IPS-18c (cell line): ENCODE results near the gene PHC2.

ENCODE experiments used
- H3K4me3 ChIP-seq: 2 replicates; pipeline ENCODE4 v1.7.0; 2013; ENCODE audit warnings: low read depth, mild to moderate bottlenecking, low read length, moderate library complexity; ENCODE audit not compliant: insufficient read depth
- H3K9me3 ChIP-seq: one replicate; pipeline ENCODE4 v1.6.1; 2013; ENCODE audit warnings: mild to moderate bottlenecking, low read length, moderate library complexity; ENCODE audit not compliant: control insufficient read depth, insufficient read depth

The PHC2 gene

DNA sequence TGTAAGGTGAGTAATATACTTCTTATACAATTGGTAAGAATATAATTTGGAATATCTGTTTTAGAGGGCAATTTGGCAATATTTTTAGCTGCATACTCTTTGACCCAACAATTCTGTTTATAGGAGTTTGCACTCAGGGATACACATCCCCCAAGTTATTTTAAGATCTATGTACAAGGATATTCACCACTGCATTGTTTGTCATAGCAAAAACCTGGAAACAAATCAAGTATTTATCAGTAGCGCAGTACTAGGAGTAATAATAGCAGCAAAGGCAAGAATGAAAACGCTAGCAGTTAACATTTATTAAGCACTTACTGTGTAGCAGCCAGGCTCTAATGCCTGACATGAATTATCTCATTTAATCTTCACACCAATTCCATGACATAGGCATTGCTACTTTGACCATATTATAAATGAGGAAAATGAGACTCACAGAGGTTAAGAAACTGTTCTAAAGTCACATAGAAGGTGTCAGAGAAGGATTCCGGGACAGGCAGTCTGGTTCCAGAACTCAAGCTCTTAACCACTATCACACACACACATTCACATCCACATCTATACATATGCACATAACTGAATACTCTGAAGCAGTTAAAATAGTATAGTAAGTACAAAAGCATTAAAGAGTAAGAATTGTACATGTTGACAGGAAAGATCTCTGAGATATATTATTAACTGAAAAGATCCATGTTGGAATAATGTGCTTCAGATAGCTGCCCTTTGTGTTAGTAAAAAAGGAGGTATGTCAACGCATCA, 30.6 kb downstream of the PHC2 start:
- Histone ChIP-seq H3K9me3 (no peaks in the 10 kb centered on the region), H3K4me3 (no peak overlapping the region)

DNA sequence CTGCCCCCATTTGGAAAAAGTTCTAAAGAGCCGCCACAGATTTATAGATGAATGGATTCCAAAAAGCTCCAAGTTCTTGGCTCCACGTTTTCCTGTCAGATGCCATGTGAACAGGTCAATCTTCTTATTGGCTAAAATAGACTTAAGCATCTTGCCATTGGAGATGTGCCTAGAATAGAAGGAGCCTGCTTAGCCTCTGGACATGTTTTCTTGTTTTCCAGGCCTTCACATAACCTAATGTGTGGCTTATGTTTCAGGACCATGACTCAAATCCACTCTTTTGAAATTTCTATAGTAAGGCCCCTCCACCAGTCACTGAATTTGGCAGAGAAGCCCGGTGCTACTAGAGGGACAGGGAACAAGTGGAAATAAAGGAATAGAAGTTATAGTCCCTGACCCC, 31.5 kb downstream of the PHC2 start:
- Histone ChIP-seq H3K9me3 (no peaks in the 10 kb centered on the region), H3K4me3 (no peak overlapping the region)

DNA sequence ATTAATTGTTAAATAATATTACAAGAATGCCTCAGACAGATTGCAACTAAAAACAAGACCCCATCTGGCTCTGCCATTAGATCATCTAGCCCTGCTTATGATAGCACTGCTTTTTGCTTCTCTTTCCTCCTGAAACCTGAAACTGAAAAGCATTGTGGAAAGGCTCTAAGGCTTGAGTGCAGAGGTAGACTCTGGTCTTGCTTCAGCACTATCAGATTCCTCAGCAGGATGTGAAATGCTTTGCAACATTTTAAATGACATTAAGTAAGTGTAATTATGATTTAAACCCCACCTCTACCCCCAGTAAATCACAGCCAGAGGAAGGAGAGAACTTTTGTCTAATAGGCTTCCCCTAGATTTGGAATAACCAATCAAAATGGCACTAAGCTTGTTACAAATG, 32.9 kb downstream of the PHC2 start:
- Histone ChIP-seq H3K4me3 (no peak overlapping the region), H3K9me3 (no peaks in the 10 kb centered on the region)

DNA sequence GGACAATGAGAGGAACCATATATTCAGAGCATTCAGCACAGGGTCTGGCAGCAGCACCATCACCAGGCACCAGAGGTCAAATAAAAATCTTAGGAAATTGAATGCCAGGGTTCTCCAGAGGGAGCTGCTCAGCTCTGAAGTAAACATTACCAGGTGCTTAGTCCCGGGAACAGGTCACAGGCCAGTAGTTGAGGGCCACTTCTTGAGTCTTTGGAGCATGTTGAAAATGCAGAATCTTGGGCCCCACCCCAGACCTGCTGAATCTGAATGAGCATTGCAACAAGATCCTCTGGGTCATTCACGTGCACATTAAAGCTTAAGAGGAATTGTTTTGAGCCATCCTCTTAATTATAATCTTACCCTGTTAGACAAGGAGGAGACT, 33.8 kb downstream of the PHC2 start:
- no peaks in the 10 kb centered on the region for H3K9me3 ChIP-seq
- H3K4me3 ChIP-seq = no peak overlapping the region

DNA sequence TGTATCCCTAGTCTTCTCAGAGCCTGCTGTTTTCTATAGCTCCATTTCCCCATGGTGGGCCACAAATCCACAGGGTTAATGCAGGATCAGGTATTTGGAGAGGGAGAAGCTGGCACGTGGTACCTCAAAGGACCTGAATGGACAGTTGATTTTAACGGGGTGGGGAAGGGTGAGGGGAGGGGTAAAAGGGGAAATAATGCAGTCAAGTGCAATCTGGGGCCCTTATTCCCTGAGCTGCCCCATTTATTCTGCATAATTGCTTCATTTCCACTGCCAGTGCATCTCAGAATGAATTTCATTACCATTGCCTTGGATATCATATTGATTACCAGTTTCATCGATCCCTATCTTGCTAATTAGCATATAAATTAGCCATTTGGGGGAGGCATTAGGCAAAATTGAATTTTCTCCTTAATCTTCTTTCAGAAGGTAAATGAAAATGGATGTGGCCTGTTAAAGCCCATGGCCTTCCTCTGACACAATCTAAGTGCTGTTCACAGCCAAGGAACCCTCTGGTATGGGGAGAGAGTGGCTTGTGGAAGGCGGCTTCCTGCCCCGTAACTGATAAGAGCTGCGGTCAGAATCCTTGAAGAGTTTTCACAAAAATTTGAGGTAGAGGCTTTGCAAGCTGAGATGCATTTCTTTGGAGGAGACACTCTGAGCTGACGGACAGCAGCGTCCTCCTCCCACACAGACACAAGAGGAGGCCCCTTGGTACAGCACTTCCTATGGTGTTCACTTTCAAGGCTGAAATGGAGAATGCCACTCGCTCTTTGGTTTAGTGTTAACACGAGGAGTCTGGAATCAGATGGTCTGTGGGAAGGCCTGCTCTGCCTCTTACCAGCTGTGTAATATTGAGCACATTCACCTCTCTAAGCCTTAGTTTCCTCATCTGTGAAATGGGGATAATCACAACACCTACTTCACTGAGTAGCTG, 34.4 kb downstream of the PHC2 start:
- Histone ChIP-seq H3K4me3 (no peak overlapping the region), H3K9me3 (no peaks in the 10 kb centered on the region)

DNA sequence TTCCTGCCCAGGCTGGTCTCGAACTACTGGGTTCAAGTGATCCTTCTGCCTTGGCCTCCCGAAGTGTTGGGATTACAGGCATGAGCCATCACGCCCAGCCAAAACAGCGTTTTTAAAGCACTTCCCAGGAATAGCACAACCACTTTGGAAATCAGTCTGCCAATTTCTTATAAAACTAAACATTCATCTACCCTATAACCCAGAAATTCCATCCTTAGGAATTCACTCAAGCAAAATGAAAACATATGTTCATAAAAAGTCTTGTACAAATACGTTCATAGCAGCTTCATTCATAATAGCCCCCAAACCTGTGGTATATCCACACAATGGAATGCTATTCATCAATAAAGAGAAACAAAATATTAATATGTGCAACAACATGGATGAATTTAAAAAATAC, 36.1 kb downstream of the PHC2 start:
- Histone ChIP-seq H3K4me3 (no peak overlapping the region), H3K9me3 (no peaks in the 10 kb centered on the region)

DNA sequence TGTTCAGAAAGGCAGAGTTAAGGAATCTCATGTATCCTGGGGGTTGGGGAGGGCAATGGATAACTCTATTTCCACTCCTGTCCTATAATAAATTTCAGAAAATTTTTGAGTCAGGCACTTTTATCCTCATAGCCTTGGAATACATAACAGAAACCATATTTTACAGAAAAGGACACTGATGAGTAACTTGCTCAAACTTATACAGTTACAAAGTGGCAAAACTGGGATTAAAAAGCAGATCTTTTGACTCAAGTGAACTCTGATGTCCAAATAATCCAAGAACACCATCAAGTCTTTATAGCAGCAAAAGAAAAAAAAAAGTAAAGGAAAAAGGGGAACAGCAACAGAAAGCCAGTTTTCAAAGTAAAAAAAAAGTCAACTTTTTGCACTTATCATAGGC, 36.9 kb downstream of the PHC2 start:
- no peak overlapping the region for H3K4me3 ChIP-seq
- H3K9me3 ChIP-seq = no peaks in the 10 kb centered on the region

DNA sequence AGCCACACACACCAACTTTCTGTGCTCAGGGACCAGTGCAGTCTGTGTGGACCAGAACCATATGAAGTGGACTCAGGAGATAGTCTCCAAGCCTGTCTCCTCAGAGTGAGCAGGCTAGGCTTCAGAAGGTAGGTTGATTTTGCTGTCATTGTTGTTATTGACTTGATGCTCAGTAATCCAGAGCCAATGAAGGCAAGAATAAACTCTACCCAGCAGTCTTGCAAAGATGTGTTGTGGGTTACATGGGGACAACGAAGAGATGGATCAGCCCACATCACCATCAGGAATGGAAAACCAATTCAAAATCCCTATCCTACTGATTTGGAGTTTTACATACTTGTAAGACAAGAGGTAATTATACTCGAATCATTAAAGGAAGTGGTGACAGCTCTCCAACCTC, 37.4 kb downstream of the PHC2 start:
- Histone ChIP-seq H3K9me3 (no peaks in the 10 kb centered on the region), H3K4me3 (no peak overlapping the region)

DNA sequence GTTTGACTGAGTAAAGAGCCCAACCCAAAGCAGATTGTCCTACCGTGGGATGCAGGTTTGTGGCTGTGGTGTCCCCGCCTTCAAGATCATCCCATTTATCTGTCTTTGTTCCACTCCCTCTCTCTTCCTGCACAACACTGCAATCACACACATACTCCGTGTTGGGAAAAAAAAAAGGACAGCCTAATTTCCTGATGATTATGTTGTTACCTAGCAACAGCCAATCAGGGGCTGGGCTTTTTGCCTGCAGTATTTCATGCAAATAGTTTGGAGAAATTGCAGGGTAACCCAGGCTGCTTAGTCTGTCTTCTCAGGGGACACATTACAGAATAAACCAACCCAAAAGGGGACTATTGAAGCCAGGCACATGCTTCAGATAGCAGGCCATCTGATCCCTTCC, 38.3 kb downstream of the PHC2 start:
- no peaks in the 10 kb centered on the region for H3K9me3 ChIP-seq
- H3K4me3 ChIP-seq = no peak overlapping the region

DNA sequence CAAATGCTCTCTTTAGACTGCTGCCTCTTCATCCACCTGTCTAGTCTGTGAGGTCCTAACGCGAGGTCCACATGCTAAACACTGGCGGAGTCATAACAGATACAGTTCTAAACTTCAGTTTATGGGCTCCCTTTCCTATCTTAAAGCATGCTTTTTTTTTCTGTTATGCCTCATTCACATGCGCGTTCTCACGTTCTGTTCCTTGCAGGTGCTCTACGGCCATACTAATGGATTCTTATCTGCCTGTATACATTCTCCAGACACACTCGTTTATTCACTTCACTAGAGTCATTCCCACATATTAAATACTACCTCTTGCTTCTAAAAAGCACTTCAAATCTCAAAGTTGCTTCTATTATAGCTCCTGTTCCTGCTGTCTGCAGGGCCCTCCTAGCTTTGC, 38.7 kb downstream of the PHC2 start:
- Histone ChIP-seq H3K4me3 (no peak overlapping the region), H3K9me3 (no peaks in the 10 kb centered on the region)

DNA sequence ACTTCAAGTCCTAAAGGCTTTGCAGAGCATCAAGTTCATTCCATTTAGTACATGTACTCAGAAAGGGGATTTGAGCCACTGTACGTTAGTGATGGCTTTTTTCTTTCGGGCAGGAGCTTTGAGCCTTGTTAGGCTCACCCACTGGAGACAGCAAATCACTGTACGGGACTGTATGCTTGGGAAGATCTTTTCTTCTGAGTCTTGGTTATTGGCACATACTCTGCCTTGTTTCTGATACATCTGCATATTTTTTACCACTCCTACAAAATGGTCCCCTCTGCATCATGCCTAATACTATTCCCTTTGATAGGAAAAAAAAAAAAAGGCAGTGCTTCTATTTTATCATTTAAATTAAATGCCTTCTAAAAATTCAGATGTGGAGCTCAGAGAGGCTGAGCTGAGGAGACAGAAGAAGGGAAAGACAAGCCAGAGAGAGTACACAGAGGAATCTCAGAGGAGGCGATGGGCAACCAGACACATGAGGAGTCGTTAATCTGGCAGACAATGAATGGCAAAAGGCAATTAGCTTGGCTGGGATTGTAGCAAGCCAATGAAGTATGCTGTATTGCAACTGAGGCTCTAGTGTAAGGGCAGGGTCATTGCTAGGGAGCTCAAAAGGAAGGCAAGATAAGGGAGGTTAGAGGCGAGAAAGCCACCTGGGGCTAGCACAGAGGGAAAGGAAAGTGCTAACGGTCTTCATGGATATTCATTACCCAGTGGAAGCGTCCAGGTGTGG, 39.4 kb downstream of the PHC2 start:
- H3K4me3 ChIP-seq = no peak overlapping the region

DNA sequence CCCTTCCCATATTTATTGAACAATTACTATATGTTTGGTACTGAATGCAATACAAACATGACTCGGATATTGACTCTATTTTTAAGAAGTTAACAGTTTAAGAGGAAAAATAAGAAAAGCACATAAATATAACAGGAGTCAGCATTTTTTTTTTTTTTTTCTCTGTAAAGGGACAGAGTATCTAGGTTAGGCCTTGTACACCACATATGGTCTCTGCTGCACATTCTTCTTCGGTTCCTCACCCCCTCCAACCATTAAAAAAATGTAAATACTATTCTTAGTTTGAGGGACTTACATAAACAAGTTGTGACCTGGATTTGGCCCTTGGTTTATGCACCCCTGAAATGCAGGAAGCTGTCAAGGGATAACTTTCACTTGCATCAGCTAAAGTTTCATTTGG, 40.4 kb downstream of the PHC2 start:
- Histone ChIP-seq H3K4me3 (no peak overlapping the region), H3K9me3 (no peaks in the 10 kb centered on the region)

More for the DNA sequence above, 39.4 kb downstream of the PHC2 start:
- no peaks in the 10 kb centered on the region for H3K9me3 ChIP-seq

DNA sequence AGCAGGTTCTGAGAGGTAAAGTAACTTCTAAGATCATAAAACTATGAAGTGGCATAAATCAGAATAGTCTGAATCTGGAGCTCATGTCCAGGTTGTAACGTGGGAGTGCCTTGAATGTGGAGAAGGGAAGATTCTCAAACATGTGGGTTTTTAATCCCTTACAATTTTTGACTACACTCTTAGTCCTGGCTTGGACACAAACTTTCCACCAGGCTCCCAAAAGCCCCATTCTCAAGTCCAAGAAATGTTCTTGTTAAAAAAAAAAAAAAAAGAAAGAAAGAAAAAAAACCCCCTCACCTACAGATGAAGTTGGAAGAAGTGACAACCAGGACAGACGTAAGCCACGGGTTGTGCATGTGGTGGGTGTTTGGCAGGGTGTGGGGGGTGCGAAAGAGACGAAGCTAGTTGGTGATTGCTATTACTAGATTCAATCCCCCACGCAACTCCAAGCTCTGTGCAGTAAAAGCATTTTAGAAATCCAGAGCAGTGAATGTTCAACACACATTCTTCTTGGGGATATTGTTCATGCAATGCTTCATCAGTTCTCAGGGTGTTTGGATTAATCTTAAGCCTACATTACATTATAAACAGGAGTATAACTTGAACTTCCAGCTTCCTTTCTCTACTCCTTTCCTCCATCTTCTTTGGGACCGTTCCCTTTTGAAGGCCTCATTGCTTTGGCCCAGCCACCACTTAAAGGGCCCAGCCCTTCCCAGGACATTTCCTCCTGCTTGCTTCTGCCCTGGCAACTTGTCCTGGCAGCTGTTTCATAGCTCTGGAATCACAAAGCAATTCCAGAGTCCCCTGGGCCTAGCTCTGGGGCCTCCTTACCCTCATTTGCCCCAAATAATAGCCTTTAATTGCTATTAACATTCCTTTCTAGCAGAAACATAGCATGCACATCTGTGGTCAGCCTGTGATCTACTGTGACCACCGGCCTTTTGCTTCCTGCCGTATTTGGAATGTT, 41.8 kb downstream of the PHC2 start:
- Histone ChIP-seq H3K4me3 (no peak overlapping the region), H3K9me3 (no peaks in the 10 kb centered on the region)

DNA sequence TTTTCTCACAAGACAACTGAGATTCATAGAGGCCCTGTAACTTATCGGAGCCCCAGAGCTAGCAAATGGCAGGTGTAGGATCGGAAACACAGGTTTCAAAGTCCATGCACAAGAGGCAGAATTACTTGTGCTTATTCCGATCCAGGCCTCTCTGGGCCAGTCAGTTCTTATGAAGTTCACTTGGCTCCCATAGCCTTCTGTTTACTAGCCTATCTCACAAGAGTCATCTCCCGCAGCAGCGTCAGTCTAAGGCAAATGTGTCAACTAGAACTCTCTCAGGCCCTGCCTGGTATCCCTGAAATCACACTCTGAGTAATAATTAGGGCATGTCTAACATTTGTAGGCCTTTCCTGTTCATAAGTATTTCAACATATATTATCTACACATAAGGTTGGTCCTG, 43.3 kb downstream of the PHC2 start:
- no peaks in the 10 kb centered on the region for H3K9me3 ChIP-seq
- no peak overlapping the region for H3K4me3 ChIP-seq

DNA sequence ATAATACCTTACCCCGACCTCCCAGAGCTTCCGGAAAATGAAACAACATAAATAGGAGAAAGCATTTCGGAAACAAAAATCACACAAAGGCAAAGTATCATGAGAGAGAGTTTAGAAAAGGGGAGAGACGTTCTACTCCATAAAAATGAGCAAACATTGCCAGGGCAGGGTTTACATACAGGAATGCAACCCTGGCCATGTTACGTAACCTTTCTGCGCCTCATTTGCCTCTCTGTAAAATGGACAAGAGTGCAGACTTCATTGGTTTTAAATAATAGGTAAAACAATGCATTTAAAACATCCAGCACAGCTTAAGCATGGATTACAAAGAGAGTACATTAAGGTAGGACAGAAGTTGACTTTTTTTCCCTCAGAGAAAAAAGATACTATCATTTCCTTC, 45.6 kb downstream of the PHC2 start:
- Histone ChIP-seq H3K9me3 (no peaks in the 10 kb centered on the region), H3K4me3 (no peak overlapping the region)

DNA sequence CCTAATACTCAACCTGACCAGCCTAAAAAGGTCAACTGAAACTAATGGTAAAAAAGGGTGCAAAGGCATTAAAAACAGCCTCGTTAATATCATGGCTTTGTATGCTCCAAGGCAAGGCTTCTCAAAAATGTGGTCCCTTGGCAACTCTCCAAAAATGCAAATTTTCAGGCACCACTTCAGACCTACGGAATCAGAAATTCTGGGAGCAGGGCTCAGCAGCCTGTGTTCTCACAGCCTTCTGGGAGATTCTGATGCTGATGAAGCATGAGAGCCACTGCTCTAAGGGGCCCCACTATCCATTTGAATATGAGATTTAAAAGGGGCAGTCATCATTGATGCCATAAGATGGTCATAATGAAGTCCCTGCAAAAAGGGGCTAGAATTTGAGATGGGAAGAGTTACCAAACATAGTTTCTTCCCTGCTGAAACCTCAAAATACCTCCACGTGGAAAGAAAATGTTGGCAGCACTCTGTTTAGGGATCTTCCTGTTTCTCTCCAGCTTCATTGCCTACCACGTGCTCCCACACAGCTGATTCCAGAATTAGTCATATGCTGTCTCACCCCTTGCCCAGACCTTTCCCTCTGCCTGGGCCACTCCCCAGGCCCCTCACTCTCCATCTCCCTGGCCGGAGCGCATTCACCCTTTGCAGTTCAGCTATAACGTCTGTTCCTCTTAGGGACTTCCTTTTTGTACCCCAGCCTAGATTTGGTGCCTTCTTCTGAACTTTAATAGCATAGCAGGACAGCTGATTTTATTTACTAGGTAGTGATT, 46.7 kb downstream of the PHC2 start:
- Histone ChIP-seq H3K4me3 (no peak overlapping the region), H3K9me3 (no peaks in the 10 kb centered on the region)
